ENCODE results near the gene NACC2. TPM values are rescaled to one million over a fixed set of nuclear protein-coding genes. Genes with fewer than 3 reads are reported as not detected.

The NACC2 gene
- total and polyA plus RNA-seq, 2 experiments from 2014 or later: 3.8 to 20.8 TPM

DNA sequence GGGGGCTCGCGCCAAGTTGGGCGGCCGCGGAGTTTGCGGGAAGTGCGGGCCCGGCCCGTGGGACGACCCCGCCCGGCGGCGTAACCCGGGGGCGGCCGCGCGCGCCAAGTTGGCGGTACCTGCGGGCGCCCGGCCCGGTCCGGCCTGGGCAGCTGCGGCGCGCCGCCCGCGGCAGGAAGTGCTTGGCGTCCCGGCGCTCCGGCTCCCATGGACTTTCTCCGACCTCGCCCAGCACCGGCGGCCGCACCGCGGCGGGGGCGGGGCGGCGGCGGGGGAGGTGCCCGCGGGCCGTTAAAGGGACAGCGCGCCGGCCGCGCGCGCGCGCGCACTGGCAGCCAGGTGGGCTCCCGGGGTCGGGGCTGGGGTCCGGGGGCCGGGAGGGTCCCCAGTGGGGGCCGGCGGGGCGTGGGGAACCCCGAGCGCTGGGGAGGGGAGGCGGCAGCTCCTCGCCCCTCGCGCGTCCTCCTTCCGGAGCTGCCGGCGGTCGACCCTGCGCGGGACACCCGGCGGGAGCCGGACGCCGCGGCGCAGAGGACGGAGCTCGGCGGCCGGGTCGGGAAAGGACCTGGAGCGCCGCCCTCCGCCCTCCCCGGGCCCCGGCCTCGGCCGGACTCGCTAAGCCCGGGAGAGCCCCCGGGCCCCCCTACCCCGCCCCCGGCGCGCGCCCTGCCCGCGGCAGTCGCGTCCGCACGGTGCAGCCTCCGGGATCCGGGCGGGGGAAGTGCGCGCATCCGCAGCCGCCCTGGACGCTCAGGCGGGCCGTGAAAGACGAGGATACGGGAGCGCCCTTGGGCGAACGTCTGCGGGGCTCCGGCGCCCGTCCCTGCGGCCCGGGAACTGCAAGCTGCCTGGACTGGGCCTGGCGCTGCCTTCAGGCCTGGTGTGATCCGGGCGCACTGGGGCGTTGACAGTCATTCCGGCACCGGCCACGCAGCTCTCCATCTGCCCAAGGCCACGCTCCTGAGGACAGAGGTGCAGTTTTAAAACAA, at the start of gene NACC2 (continued):
- TF ChIP-seq, protein P1, sequence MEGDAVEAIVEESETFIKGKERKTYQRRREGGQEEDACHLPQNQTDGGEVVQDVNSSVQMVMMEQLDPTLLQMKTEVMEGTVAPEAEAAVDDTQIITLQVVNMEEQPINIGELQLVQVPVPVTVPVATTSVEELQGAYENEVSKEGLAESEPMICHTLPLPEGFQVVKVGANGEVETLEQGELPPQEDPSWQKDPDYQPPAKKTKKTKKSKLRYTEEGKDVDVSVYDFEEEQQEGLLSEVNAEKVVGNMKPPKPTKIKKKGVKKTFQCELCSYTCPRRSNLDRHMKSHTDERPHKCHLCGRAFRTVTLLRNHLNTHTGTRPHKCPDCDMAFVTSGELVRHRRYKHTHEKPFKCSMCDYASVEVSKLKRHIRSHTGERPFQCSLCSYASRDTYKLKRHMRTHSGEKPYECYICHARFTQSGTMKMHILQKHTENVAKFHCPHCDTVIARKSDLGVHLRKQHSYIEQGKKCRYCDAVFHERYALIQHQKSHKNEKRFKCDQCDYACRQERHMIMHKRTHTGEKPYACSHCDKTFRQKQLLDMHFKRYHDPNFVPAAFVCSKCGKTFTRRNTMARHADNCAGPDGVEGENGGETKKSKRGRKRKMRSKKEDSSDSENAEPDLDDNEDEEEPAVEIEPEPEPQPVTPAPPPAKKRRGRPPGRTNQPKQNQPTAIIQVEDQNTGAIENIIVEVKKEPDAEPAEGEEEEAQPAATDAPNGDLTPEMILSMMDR (conservative IDR thresholded peaks at IDR 0.05; ENCODE audit: low read depth in 2 of 2): no peak

DNA sequence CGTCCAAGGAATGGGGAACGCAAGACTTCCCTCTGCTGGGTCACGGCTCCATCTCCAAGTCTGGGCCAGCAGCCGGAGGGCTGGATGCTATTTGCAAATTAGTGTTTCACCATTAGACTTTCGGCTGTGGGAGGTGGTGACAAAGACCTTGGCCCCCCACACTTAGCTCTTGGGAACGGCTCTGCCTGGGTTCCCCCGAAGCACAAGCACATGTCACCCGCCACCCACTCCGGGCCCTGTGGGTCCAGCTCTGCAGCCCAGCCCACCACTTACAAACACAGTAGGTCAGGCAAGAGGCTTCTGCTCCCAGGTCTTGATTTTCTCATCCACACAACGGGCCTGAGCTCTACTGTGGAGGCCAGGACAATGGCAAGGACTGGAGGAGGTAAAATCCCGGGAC, 49.4 kb upstream of the NACC2 start:
- Histone ChIP-seq H3K4me2 (no peak overlapping the region), H3K36me3 (ENCODE audit: insufficient read depth) (no peaks in the 10 kb centered on the region), H4K20me1 (replicated peaks; ENCODE audit: insufficient read depth) (no peaks in the 10 kb centered on the region), H3F3A (replicated peaks; ENCODE audit: low read depth) (no peaks in the 10 kb centered on the region), H3K4me1 (ENCODE audit: insufficient read depth) (peaks cover 9% of the 10 kb centered on the region), H2AFZ (no peak overlapping the region), H3K27ac (ENCODE audit: low read depth) (no peak overlapping the region), H3K27me3 (ENCODE audit: insufficient read depth) (no peaks in the 10 kb centered on the region), H3K4me3 (no peak overlapping the region), H3K79me2 (replicated peaks; ENCODE audit: insufficient read depth) (no peaks in the 10 kb centered on the region), H3K9me2 (ENCODE audit: insufficient read depth) (no peaks in the 10 kb centered on the region)
- Mint-ChIP-seq H3K9me3 (no peaks in the 10 kb centered on the region; the same call in 2 of the 3 replicates), H3K4me1 (peaks cover 13% of the 10 kb centered on the region), H3K36me3 (ENCODE audit: low read depth) (no peaks in the 10 kb centered on the region), H3K27ac (no peak overlapping the region), H3K4me3 (no peak overlapping the region), H3K27me3 (ENCODE audit: insufficient read depth, low read depth, poor library complexity) (peaks cover 10% of the 10 kb centered on the region)
- DNase-seq (ENCODE audit: low spot score): no peak
- ATAC-seq: no peak
- TF ChIP-seq, protein P2, sequence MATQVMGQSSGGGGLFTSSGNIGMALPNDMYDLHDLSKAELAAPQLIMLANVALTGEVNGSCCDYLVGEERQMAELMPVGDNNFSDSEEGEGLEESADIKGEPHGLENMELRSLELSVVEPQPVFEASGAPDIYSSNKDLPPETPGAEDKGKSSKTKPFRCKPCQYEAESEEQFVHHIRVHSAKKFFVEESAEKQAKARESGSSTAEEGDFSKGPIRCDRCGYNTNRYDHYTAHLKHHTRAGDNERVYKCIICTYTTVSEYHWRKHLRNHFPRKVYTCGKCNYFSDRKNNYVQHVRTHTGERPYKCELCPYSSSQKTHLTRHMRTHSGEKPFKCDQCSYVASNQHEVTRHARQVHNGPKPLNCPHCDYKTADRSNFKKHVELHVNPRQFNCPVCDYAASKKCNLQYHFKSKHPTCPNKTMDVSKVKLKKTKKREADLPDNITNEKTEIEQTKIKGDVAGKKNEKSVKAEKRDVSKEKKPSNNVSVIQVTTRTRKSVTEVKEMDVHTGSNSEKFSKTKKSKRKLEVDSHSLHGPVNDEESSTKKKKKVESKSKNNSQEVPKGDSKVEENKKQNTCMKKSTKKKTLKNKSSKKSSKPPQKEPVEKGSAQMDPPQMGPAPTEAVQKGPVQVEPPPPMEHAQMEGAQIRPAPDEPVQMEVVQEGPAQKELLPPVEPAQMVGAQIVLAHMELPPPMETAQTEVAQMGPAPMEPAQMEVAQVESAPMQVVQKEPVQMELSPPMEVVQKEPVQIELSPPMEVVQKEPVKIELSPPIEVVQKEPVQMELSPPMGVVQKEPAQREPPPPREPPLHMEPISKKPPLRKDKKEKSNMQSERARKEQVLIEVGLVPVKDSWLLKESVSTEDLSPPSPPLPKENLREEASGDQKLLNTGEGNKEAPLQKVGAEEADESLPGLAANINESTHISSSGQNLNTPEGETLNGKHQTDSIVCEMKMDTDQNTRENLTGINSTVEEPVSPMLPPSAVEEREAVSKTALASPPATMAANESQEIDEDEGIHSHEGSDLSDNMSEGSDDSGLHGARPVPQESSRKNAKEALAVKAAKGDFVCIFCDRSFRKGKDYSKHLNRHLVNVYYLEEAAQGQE (IDR thresholded peaks at IDR 0.05; ENCODE audit: unreplicated experiment): no peak
- TF ChIP-seq, protein P3, sequence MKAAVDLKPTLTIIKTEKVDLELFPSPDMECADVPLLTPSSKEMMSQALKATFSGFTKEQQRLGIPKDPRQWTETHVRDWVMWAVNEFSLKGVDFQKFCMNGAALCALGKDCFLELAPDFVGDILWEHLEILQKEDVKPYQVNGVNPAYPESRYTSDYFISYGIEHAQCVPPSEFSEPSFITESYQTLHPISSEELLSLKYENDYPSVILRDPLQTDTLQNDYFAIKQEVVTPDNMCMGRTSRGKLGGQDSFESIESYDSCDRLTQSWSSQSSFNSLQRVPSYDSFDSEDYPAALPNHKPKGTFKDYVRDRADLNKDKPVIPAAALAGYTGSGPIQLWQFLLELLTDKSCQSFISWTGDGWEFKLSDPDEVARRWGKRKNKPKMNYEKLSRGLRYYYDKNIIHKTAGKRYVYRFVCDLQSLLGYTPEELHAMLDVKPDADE (IDR thresholded peaks at IDR 0.05): no peak
- TF ChIP-seq CREB1 (CRISPR knock-in tag; IDR thresholded peaks at IDR 0.05; ENCODE audit: low read depth) (no peak), EZH2 (IDR thresholded peaks at IDR 0.05; ENCODE audit: low read depth, unreplicated experiment) (no peak), ZNF114 (CRISPR knock-in tag; IDR thresholded peaks at IDR 0.05) (no peak), STAT1 (IDR thresholded peaks at IDR 0.05; ENCODE audit: unreplicated experiment) (no peak), NANOG (IDR thresholded peaks at IDR 0.05; ENCODE audit: borderline replicate concordance) (no peak), EZH2phosphoT487 (IDR thresholded peaks at IDR 0.05; ENCODE audit: unreplicated experiment) (no peak), ZNF331 (CRISPR knock-in tag; IDR thresholded peaks at IDR 0.05; ENCODE audit: low read depth) (no peak)
- TF ChIP-seq, protein P1 (conservative IDR thresholded peaks at IDR 0.05; ENCODE audit: low read depth in 2 of 2): no peak
